HL-60 (cell line): ENCODE data around the gene PAQR8.

Source experiments
- POLR2AphosphoS5 ChIP-seq: IDR thresholded peaks from 2 replicates; pipeline ENCODE4 v1.6.1; 2012; ENCODE audit warnings: low read depth
- TF ChIP-seq, protein P1 (sequence below): IDR thresholded peaks from one replicate; pipeline ENCODE4 v1.5.1; 2011; ENCODE audit warnings: low read length, control low read depth, inconsistent platforms; ENCODE audit not compliant: insufficient read depth
- TF ChIP-seq, protein P2 (sequence below): IDR thresholded peaks from 2 replicates; pipeline ENCODE4 v1.6.1; 2012; ENCODE audit warnings: low read depth; ENCODE audit not compliant: insufficient replicate concordance

DNA sequence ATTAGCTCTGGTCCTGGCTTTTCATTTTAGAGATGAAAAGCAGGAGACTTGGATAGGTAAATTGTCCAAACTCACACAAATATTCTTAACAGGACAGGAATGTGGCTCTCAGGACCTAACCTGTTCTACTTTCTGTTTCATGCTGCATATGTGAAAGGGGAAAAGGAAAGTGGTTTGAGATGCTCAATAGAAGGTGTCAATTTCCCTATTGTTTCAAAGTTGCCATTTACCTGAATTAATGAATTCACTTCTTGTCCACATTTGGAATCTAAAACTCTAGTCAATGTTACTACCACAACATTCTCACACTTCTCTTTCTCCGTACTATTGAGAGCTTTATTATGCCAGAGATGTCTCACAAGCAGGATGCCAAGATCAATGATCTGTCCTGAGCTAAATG lies 53.4 kb downstream of the PAQR8 start:
- TF ChIP-seq, protein P1, sequence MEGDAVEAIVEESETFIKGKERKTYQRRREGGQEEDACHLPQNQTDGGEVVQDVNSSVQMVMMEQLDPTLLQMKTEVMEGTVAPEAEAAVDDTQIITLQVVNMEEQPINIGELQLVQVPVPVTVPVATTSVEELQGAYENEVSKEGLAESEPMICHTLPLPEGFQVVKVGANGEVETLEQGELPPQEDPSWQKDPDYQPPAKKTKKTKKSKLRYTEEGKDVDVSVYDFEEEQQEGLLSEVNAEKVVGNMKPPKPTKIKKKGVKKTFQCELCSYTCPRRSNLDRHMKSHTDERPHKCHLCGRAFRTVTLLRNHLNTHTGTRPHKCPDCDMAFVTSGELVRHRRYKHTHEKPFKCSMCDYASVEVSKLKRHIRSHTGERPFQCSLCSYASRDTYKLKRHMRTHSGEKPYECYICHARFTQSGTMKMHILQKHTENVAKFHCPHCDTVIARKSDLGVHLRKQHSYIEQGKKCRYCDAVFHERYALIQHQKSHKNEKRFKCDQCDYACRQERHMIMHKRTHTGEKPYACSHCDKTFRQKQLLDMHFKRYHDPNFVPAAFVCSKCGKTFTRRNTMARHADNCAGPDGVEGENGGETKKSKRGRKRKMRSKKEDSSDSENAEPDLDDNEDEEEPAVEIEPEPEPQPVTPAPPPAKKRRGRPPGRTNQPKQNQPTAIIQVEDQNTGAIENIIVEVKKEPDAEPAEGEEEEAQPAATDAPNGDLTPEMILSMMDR = no peak
- TF ChIP-seq, protein P2, sequence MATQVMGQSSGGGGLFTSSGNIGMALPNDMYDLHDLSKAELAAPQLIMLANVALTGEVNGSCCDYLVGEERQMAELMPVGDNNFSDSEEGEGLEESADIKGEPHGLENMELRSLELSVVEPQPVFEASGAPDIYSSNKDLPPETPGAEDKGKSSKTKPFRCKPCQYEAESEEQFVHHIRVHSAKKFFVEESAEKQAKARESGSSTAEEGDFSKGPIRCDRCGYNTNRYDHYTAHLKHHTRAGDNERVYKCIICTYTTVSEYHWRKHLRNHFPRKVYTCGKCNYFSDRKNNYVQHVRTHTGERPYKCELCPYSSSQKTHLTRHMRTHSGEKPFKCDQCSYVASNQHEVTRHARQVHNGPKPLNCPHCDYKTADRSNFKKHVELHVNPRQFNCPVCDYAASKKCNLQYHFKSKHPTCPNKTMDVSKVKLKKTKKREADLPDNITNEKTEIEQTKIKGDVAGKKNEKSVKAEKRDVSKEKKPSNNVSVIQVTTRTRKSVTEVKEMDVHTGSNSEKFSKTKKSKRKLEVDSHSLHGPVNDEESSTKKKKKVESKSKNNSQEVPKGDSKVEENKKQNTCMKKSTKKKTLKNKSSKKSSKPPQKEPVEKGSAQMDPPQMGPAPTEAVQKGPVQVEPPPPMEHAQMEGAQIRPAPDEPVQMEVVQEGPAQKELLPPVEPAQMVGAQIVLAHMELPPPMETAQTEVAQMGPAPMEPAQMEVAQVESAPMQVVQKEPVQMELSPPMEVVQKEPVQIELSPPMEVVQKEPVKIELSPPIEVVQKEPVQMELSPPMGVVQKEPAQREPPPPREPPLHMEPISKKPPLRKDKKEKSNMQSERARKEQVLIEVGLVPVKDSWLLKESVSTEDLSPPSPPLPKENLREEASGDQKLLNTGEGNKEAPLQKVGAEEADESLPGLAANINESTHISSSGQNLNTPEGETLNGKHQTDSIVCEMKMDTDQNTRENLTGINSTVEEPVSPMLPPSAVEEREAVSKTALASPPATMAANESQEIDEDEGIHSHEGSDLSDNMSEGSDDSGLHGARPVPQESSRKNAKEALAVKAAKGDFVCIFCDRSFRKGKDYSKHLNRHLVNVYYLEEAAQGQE = no peak
- TF ChIP-seq POLR2AphosphoS5 = no peak
